ENCODE measurements around the gene CEP290. TPM values are rescaled to one million over a fixed set of nuclear protein-coding genes. Genes with fewer than 3 reads are reported as not detected.

The CEP290 gene
- total RNA-seq, 2 experiments from 2014 or later = 12.6 to 13.7 TPM

GRCh38 chr12:88052686-88053085 is 89.2 kb downstream of the CEP290 start:
- intact Hi-C loops (cut with DNase I, micrococcal nuclease) = no loop called here
- Mint-ChIP-seq H3K9me3 (no peaks in the 10 kb centered on the region), H3K4me1 (ENCODE audit: low read depth) (no peaks in the 10 kb centered on the region), H3K27ac (no peak overlapping the region), H3K4me3 (no peak overlapping the region), H3K27me3 (no peaks in the 10 kb centered on the region), H3K36me3 (ENCODE audit: low read depth) (peaks cover 64% of the 10 kb centered on the region)
- no peak for TF ChIP-seq CTCF (IDR thresholded peaks at IDR 0.05)
- Histone ChIP-seq H3K4me3 (ENCODE audit: low read length) (no peak overlapping the region), H3K9me3 (ENCODE audit: control insufficient read depth in 1 of 2, insufficient read depth in 1 of 2, low read length in 2 of 2) (no peaks in the 10 kb centered on the region), H3K36me3 (ENCODE audit: insufficient read depth, low read length) (peaks cover 46% of the 10 kb centered on the region), H3K4me1 (ENCODE audit: insufficient read depth, low read length) (no peaks in the 10 kb centered on the region), H3K27me3 (ENCODE audit: control insufficient read depth in 1 of 2, insufficient read depth in 2 of 2, low read length in 2 of 2) (no peaks in the 10 kb centered on the region), H3K27ac (ENCODE audit: low read depth in 1 of 2, low read length in 2 of 2) (no peak overlapping the region)
- peak in 4 of 14 experiments; percentile 16 to 25 (median 24) for DNase-seq
- no peak for ATAC-seq (ENCODE audit: poor library complexity)
- ChIA-PET POLR2A (no interaction called here), CTCF (interaction anchor here (0.6 kb wide), 1 partner anchor 1270 kb away, joined by 3 read pairs; no protein-coding TSS in a partner anchor)

DNA sequence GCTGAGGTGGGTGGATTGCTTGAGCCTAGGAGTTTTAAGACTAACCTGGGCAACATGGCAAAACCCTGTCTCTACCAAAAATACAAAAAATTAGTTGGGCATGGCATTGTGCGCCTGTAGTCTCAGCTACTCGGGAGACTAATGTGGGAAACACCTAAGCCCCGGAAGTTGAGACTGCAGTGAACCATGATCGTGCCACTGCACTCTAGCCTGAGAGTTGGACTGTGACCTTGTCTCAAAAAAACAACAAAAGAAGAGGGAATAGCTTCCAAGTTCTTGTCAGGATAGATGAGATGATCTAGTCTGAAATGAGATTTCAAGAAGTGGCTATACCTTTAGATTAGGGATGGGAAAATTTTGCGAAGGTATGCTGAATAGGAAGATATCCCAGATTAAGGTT is 97.9 kb downstream of the CEP290 start:
- ChIA-PET POLR2A (interaction anchor here (1.6 kb wide), 1 partner anchor 9 kb away, joined by 5 read pairs; a partner anchor contains a TSS), CTCF (no interaction called here)
- peaks cover 32% of the 10 kb centered on the region for H3K4me1 Mint-ChIP-seq (ENCODE audit: low read depth)
- ATAC-seq (ENCODE audit: poor library complexity) (no peak), DNase-seq (no peak)
- Histone ChIP-seq H3K4me1 (ENCODE audit: insufficient read depth, low read length) (no peaks in the 10 kb centered on the region), H3K36me3 (ENCODE audit: insufficient read depth, low read length) (peaks cover 57% of the 10 kb centered on the region), H3K27me3 (ENCODE audit: control insufficient read depth in 1 of 2, insufficient read depth in 2 of 2, low read length in 2 of 2) (no peaks in the 10 kb centered on the region), H3K9me3 (ENCODE audit: control insufficient read depth in 1 of 2, insufficient read depth in 1 of 2, low read length in 2 of 2) (no peaks in the 10 kb centered on the region), H3K4me3 (ENCODE audit: low read length) (no peak overlapping the region), H3K27ac (ENCODE audit: low read depth in 1 of 2, low read length in 2 of 2) (no peak overlapping the region)
- peaks cover 65% of the 10 kb centered on the region for H3K36me3 Mint-ChIP-seq (ENCODE audit: low read depth)
- intact Hi-C loops (cut with DNase I, micrococcal nuclease) = no loop called here
- H3K4me3 Mint-ChIP-seq = no peak overlapping the region
- no peak for TF ChIP-seq CTCF (IDR thresholded peaks at IDR 0.05)
- H3K9me3 Mint-ChIP-seq = no peaks in the 10 kb centered on the region
- H3K27ac Mint-ChIP-seq = no peak overlapping the region
- no peaks in the 10 kb centered on the region for H3K27me3 Mint-ChIP-seq

GRCh38 chr12:88037770-88038169 is 104.1 kb downstream of the CEP290 start:
- Histone ChIP-seq H3K27me3 (ENCODE audit: control insufficient read depth in 1 of 2, insufficient read depth in 2 of 2, low read length in 2 of 2) (no peaks in the 10 kb centered on the region), H3K4me1 (ENCODE audit: insufficient read depth, low read length) (peaks cover 17% of the 10 kb centered on the region), H3K9me3 (ENCODE audit: control insufficient read depth in 1 of 2, insufficient read depth in 1 of 2, low read length in 2 of 2) (no peaks in the 10 kb centered on the region), H3K36me3 (ENCODE audit: insufficient read depth, low read length) (no peaks in the 10 kb centered on the region), H3K27ac (ENCODE audit: low read depth in 1 of 2, low read length in 2 of 2) (no peak overlapping the region), H3K4me3 (ENCODE audit: low read length) (no peak overlapping the region)
- H3K27ac Mint-ChIP-seq = no peak overlapping the region
- no peak for ATAC-seq (ENCODE audit: poor library complexity)
- H3K4me3 Mint-ChIP-seq = no peak overlapping the region
- ChIA-PET CTCF (no interaction called here), POLR2A (interaction anchor here (1.5 kb wide), 1 partner anchor 104 kb away, joined by 3 read pairs; the partner anchor contains the start of genes CEP290 and TMTC3)
- intact Hi-C loops (cut with DNase I, micrococcal nuclease) = no loop called here
- no peaks in the 10 kb centered on the region for H3K27me3 Mint-ChIP-seq
- no peak for DNase-seq
- peaks cover 84% of the 10 kb centered on the region for H3K4me1 Mint-ChIP-seq (ENCODE audit: low read depth)
- no peak for TF ChIP-seq CTCF (IDR thresholded peaks at IDR 0.05)
- no peaks in the 10 kb centered on the region for H3K9me3 Mint-ChIP-seq
- H3K36me3 Mint-ChIP-seq (ENCODE audit: low read depth) = peaks cover 25% of the 10 kb centered on the region

All from CD4-positive, alpha-beta T cell (primary cell).